DOHH2 (cell line): ENCODE data around the gene NDFIP1.

Source experiments
- H3F3A ChIP-seq: fragments of 200-600 bp; sonication (generic), shearing (Covaris generic); 2 replicates; pipeline ENCODE4 v1.6.0; 2016; ENCODE audit warnings: antibody characterized with exemption, mild to moderate bottlenecking; ENCODE audit not compliant: control insufficient read depth, insufficient read depth
- H3K27ac ChIP-seq: fragments of 200-600 bp; sonication (generic); 2 replicates; pipeline ENCODE4 v1.5.1; 2014; ENCODE audit warnings: low read depth, mild to moderate bottlenecking, low read length, moderate library complexity
- H3K27me3 ChIP-seq: fragments of 200-600 bp; sonication (generic); 2 replicates; pipeline ENCODE4 v1.6.1; 2014; ENCODE audit warnings: mild to moderate bottlenecking, low read length, mixed read lengths; ENCODE audit not compliant: control insufficient read depth
- H3K36me3 ChIP-seq: fragments of 200-600 bp; sonication (generic); 2 replicates; pipeline ENCODE4 v1.6.1; 2014; ENCODE audit warnings: mild to moderate bottlenecking, low read length, moderate library complexity, mixed read lengths; ENCODE audit not compliant: control insufficient read depth
- H3K4me1 ChIP-seq: fragments of 200-600 bp; sonication (generic); 2 replicates; pipeline ENCODE4 v1.6.1; 2014; ENCODE audit warnings: mild to moderate bottlenecking, low read length, mixed read lengths; ENCODE audit not compliant: control insufficient read depth
- H3K4me2 ChIP-seq: fragments of 200-600 bp; sonication (generic); 2 replicates; pipeline ENCODE4 v1.6.0; 2014; ENCODE audit warnings: mild to moderate bottlenecking, low read length, moderate library complexity
- H3K4me3 ChIP-seq: fragments of 200-600 bp; sonication (generic); 2 replicates; pipeline ENCODE4 v1.5.1; 2014; ENCODE audit warnings: mild to moderate bottlenecking, low read length, mixed read lengths
- H3K79me2 ChIP-seq: fragments of 200-600 bp; sonication (generic); 2 replicates; pipeline ENCODE4 v1.6.1; 2014; ENCODE audit warnings: mild to moderate bottlenecking, low read length, mixed read lengths; ENCODE audit not compliant: control insufficient read depth
- H3K9me2 ChIP-seq: fragments of 200-600 bp; sonication (generic); replicated peaks from 2 replicates; pipeline ENCODE4 v1.6.1; 2014; ENCODE audit warnings: mild to moderate bottlenecking, low read length, mixed read lengths; ENCODE audit not compliant: control insufficient read depth
- H3K9me3 ChIP-seq: fragments of 200-600 bp; sonication (generic); 2 replicates; pipeline ENCODE4 v1.6.1; 2014; ENCODE audit warnings: antibody characterized with exemption, low read length, mixed read lengths; ENCODE audit not compliant: control insufficient read depth, insufficient read depth
- H4K20me1 ChIP-seq: fragments of 200-600 bp; sonication (generic); 2 replicates; pipeline ENCODE4 v1.6.0; 2014; ENCODE audit warnings: low read depth, mild to moderate bottlenecking, antibody characterized with exemption, low read length, moderate library complexity; ENCODE audit not compliant: control insufficient read depth, insufficient read depth
- CTCF ChIP-seq: fragments of 200-600 bp; sonication (generic); IDR thresholded peaks from one replicate; pipeline ENCODE4 v1.5.1; 2014; ENCODE audit warnings: antibody characterized with exemption, mild to moderate bottlenecking, low read depth, low read length; ENCODE audit not compliant: poor library complexity, severe bottlenecking
- EZH2phosphoT487 ChIP-seq: fragments of 200-600 bp; sonication (generic); IDR thresholded peaks from 2 replicates; pipeline ENCODE4 v1.6.1; 2017; ENCODE audit warnings: borderline replicate concordance, mild to moderate bottlenecking, antibody characterized with exemption, low read length, moderate library complexity, mixed read lengths

Gene NDFIP1

GRCh38 chr5:142181547-142182163, 73.1 kb downstream of the NDFIP1 start:
- Histone ChIP-seq H3K9me2 (no peaks in the 10 kb centered on the region), H3K27ac (no peak overlapping the region), H3K79me2 (no peaks in the 10 kb centered on the region), H4K20me1 (no peaks in the 10 kb centered on the region), H3K27me3 (no peaks in the 10 kb centered on the region), H3F3A (no peaks in the 10 kb centered on the region), H3K4me2 (no peak overlapping the region), H3K4me3 (no peak overlapping the region), H3K36me3 (no peaks in the 10 kb centered on the region), H3K9me3 (no peaks in the 10 kb centered on the region), H3K4me1 (no peaks in the 10 kb centered on the region)
- TF ChIP-seq CTCF (no peak), EZH2phosphoT487 (no peak)

- no peak overlapping the region for H3K4me3 ChIP-seq
- TF ChIP-seq EZH2phosphoT487, result no peak
- no peak for TF ChIP-seq CTCF
These were observed 74.3 kb downstream of the NDFIP1 start for GRCh38 chr5:142182840-142183239.

GRCh38 chr5:142183561-142183960, 75.0 kb downstream of the NDFIP1 start:
- TF ChIP-seq CTCF, result no peak
- no peak for TF ChIP-seq EZH2phosphoT487

More at GRCh38 chr5:142182840-142183239, 74.3 kb downstream of the NDFIP1 start:
- Histone ChIP-seq H3K9me2 (no peaks in the 10 kb centered on the region), H3K36me3 (no peaks in the 10 kb centered on the region), H3K4me2 (no peak overlapping the region), H3K27ac (no peak overlapping the region), H3F3A (no peaks in the 10 kb centered on the region), H3K27me3 (no peaks in the 10 kb centered on the region), H3K9me3 (no peaks in the 10 kb centered on the region), H3K4me1 (no peaks in the 10 kb centered on the region), H3K79me2 (no peaks in the 10 kb centered on the region), H4K20me1 (no peaks in the 10 kb centered on the region)

More at GRCh38 chr5:142183561-142183960, 75.0 kb downstream of the NDFIP1 start:
- Histone ChIP-seq H3K27me3 (no peaks in the 10 kb centered on the region), H3K4me2 (no peak overlapping the region), H3K9me3 (no peaks in the 10 kb centered on the region), H3K79me2 (no peaks in the 10 kb centered on the region), H3K36me3 (no peaks in the 10 kb centered on the region), H3K27ac (no peak overlapping the region), H3K4me3 (no peak overlapping the region), H3K9me2 (no peaks in the 10 kb centered on the region), H4K20me1 (no peaks in the 10 kb centered on the region), H3F3A (no peaks in the 10 kb centered on the region), H3K4me1 (no peaks in the 10 kb centered on the region)
